GM12891 (cell line): ENCODE results near the gene SELENOW.
"Not testable (repeated sequence)": the region's sequence is repeated elsewhere in the genome, so short reads cannot be mapped to it uniquely, and the experiment has no call there.

Experiments
- POLR2A ChIP-seq: IDR thresholded peaks from 2 replicates; pipeline ENCODE4 v1.6.1; 2011; ENCODE audit warnings: low read depth, low read length, control low read depth
- POLR2AphosphoS5 ChIP-seq: IDR thresholded peaks from 2 replicates; pipeline ENCODE4 v1.6.1; 2011; ENCODE audit warnings: low read depth, low read length, control low read depth
- POU2F2 ChIP-seq: IDR thresholded peaks from 2 replicates; pipeline ENCODE4 v1.6.1; 2011; ENCODE audit warnings: low read depth, mild to moderate bottlenecking, control low read depth, low read length, moderate library complexity
- SPI1 ChIP-seq: IDR thresholded peaks from 2 replicates; pipeline ENCODE4 v1.6.1; 2011; ENCODE audit warnings: low read depth, low read length, control low read depth
- TAF1 ChIP-seq: IDR thresholded peaks from 2 replicates; pipeline ENCODE4 v1.6.1; 2011; ENCODE audit warnings: low read depth, low read length, control low read depth

GRCh38 chr19:47777245-47778048 is 1.1 kb upstream of the SELENOW start:
- not testable (repeated sequence) for TF ChIP-seq POLR2A, POLR2AphosphoS5, TAF1, SPI1, POU2F2
